MCF 10A (cell line): Measurements from ENCODE around the gene TRPV5. TPM values are rescaled to one million over a fixed set of nuclear protein-coding genes. Genes with fewer than 3 reads are reported as not detected.

Source experiments
- BruUV-seq: library from RNA; stranded (reverse); fragments of 400-500 nt; replicated peaks from 2 replicates; lab custom pipeline; 2021; lab: Mats Ljungman, UMichigan
- CTCF ChIA-PET: fragments of 300-600 bp; sonication (Branson Sonifier 250); formaldehyde crosslinking; extraction: SDS; loops from one replicate; lab custom pipeline; 2021; ENCODE audit warnings: antibody characterized with exemption, inconsistent platforms; lab: Yijun Ruan, JAX
- POLR2A ChIA-PET: fragments of 300-600, 350-650 bp; sonication (Branson Sonifier 250); formaldehyde crosslinking; extraction: SDS; loops from one replicate; lab custom pipeline; 2020; ENCODE audit warnings: antibody characterized with exemption, inconsistent platforms; lab: Yijun Ruan, JAX
- DNase-seq: peaks from one replicate; pipeline ENCODE4 v3.0.0-alpha.2; 2018; ENCODE audit not compliant: unreplicated experiment
- H3K27ac Mint-ChIP-seq: one replicate; pipeline ENCODE4 v1.8.0; 2022; ENCODE audit warnings: mild to moderate bottlenecking, low read depth, mixed read lengths; ENCODE audit not compliant: unreplicated experiment
- H3K27me3 Mint-ChIP-seq: one replicate; pipeline ENCODE4 v1.8.0; 2022; ENCODE audit warnings: mixed read lengths; ENCODE audit not compliant: insufficient read depth, unreplicated experiment
- H3K36me3 Mint-ChIP-seq: one replicate; pipeline ENCODE4 v1.8.0; 2022; ENCODE audit warnings: mild to moderate bottlenecking, moderate library complexity, mixed read lengths; ENCODE audit not compliant: insufficient read depth, unreplicated experiment
- H3K4me1 Mint-ChIP-seq: one replicate; pipeline ENCODE4 v1.8.0; 2022; ENCODE audit warnings: mixed read lengths; ENCODE audit not compliant: insufficient read depth, unreplicated experiment
- H3K4me3 Mint-ChIP-seq: one replicate; pipeline ENCODE4 v1.8.0; 2022; ENCODE audit warnings: mild to moderate bottlenecking, moderate library complexity, mixed read lengths; ENCODE audit not compliant: unreplicated experiment
- H3K9me3 Mint-ChIP-seq: one replicate; pipeline ENCODE4 v1.8.0; 2022; ENCODE audit warnings: mixed read lengths; ENCODE audit not compliant: unreplicated experiment
- intact Hi-C: fragments of 100-400 bp; cut with micrococcal nuclease; formaldehyde crosslinking; loops from 2 replicates; pipeline ENCODE4 v1.14.1; 2022
- total RNA-seq: library from RNA; stranded (reverse); gene quantifications from 2 replicates; pipeline ENCODE4 v1.2.3, GENCODE V29; 2022
- TF ChIP-seq, protein P1 (sequence below): fragments of 200-600 bp; IDR thresholded peaks from one replicate; pipeline ENCODE4 v1.8.0; 2022; ENCODE audit warnings: antibody characterized with exemption, mild to moderate bottlenecking; ENCODE audit not compliant: unreplicated experiment

Gene TRPV5
- total RNA-seq, 1 experiment from 2014 or later = not detected

- ChIA-PET CTCF (interaction anchor here (0.7 to 8.9 kb wide), 15 partner anchors 8 to 983 kb away, joined by 3 to 127 read pairs (median 7); no protein-coding TSS in a partner anchor), POLR2A (no interaction called here)
- intact Hi-C loops = no loop called here
- no TSS peak for BruUV-seq
- Mint-ChIP-seq H3K36me3 (no peaks in the 10 kb centered on the region), H3K9me3 (no peaks in the 10 kb centered on the region), H3K27me3 (peaks cover 75% of the 10 kb centered on the region), H3K4me1 (no peaks in the 10 kb centered on the region), H3K27ac (no peak overlapping the region), H3K4me3 (no peak overlapping the region)
- no peak for DNase-seq
- TF ChIP-seq, protein P1, sequence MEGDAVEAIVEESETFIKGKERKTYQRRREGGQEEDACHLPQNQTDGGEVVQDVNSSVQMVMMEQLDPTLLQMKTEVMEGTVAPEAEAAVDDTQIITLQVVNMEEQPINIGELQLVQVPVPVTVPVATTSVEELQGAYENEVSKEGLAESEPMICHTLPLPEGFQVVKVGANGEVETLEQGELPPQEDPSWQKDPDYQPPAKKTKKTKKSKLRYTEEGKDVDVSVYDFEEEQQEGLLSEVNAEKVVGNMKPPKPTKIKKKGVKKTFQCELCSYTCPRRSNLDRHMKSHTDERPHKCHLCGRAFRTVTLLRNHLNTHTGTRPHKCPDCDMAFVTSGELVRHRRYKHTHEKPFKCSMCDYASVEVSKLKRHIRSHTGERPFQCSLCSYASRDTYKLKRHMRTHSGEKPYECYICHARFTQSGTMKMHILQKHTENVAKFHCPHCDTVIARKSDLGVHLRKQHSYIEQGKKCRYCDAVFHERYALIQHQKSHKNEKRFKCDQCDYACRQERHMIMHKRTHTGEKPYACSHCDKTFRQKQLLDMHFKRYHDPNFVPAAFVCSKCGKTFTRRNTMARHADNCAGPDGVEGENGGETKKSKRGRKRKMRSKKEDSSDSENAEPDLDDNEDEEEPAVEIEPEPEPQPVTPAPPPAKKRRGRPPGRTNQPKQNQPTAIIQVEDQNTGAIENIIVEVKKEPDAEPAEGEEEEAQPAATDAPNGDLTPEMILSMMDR = no peak
These were observed 54.5 kb downstream of the TRPV5 start for GRCh38 chr7:142879060-142879459.

GRCh38 chr7:142878315-142878714 lies 55.2 kb downstream of the TRPV5 start:
- no peak for DNase-seq
- no peak overlapping the region for H3K27ac Mint-ChIP-seq
- no TSS peak for BruUV-seq
- POLR2A ChIA-PET = no interaction called here
- H3K9me3 Mint-ChIP-seq = no peaks in the 10 kb centered on the region
- intact Hi-C loops = no loop called here
- H3K27me3 Mint-ChIP-seq = peaks cover 72% of the 10 kb centered on the region
- H3K4me3 Mint-ChIP-seq = no peak overlapping the region
- H3K4me1 Mint-ChIP-seq = no peaks in the 10 kb centered on the region
- CTCF ChIA-PET = interaction anchor here (0.8 to 8.9 kb wide), 5 partner anchors 10 to 125 kb away, joined by 3 to 127 read pairs (median 7); no protein-coding TSS in a partner anchor
- TF ChIP-seq, protein P1 = no peak
- H3K36me3 Mint-ChIP-seq = no peaks in the 10 kb centered on the region

DNA sequence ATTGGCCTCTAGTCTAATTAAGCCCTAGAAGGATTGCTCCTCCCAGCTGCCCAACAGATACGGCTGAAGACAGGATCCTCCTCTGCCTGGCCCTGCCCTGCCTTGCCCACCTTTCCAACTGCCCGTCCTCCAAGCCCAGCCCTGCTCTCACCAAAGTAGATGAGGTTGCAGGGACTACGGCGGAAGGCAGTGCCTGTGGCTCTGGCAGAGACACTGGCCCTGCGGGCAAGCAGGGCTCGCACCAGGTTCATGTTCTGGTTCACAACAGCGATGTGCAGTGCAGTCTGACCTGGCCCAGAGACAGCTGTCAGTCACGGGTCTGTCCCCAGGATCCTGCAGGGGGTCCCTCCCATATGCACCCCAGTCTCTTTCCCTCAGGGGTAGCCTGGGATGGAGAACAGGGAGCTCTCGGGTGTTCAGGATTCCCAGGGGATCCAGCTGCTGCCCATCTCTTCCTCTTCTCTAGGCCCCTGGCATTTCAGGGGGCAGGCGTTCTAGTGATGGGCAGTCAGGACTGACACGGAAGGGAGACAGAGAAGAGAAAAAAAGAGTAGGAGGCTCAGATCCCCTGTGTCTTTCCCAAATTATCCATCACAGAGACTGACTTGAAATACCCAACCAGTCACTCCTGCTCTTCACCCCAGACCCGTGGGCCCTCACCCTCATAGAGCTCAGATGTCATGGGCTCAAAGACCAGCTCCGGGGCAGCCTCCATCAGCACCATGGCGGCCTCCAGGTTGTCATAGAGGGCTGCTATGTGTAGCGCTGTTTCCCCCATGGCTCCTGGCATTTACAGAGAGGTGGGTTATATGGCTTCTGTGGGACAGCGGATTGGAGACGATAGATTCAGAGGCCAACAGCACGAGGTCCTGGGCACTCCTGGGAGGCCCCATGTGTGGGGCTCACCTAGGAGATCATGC lies 56.3 kb downstream of the TRPV5 start:
- Mint-ChIP-seq H3K27ac (no peak overlapping the region), H3K9me3 (no peaks in the 10 kb centered on the region), H3K4me3 (no peak overlapping the region), H3K4me1 (no peaks in the 10 kb centered on the region), H3K36me3 (no peaks in the 10 kb centered on the region), H3K27me3 (peaks cover 62% of the 10 kb centered on the region)
- ChIA-PET POLR2A (interaction anchor here (0.6 kb wide), 2 partner anchors 18 to 29 kb away, joined by 3 read pairs; no protein-coding TSS in a partner anchor), CTCF (interaction anchor here (0.6 to 8.9 kb wide), 8 partner anchors 13 to 338 kb away, joined by 3 to 127 read pairs (median 4); no protein-coding TSS in a partner anchor)
- DNase-seq = no peak
- no TSS peak for BruUV-seq
- TF ChIP-seq, protein P1 = no peak
- intact Hi-C loops = no loop called here

DNA sequence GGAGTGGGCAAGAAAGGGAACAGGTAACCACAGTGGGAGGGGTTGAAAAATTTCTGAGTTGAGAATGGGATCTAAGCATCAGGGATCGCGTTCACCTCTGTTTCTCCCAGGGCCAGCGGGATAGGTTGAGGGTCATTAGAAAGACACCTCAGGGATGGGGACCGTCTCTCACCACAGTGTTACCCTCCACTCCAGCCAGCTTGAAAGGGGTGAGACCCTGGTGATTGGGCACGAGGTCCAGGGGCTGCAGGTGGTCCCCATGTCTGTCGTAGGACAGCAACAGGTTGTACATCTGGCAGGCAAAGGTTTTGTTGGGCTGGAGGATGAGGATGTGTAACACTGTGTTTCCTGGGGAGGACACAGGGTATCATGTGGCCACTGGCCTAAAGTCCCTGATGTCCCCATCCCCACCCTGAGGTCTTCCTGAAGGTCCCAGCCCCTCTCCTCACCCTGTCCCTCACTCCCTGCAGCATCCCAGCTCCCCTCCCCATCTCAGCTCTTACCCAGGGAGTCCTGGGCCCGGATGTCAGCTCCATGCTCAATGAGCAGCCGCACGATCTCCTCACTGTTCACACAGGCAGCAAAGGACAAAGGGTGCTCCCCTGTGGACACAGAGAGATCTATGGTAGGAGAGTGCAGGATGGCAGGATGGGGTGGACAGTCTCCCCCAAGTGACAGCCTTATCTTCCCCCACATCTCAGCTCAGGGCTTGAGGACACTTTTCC lies 57.1 kb downstream of the TRPV5 start:
- no TSS peak for BruUV-seq
- H3K27ac Mint-ChIP-seq = no peak overlapping the region
- TF ChIP-seq, protein P1 = no peak
- intact Hi-C loops = no loop called here
- CTCF ChIA-PET = interaction anchor here (0.6 to 8.9 kb wide), 5 partner anchors 12 to 339 kb away, joined by 4 to 127 read pairs (median 5); no protein-coding TSS in a partner anchor
- H3K9me3 Mint-ChIP-seq = no peaks in the 10 kb centered on the region
- no peak for DNase-seq
- POLR2A ChIA-PET = interaction anchor here (0.6 kb wide), 1 partner anchor 17 kb away, joined by 3 read pairs; no protein-coding TSS in a partner anchor
- no peaks in the 10 kb centered on the region for H3K36me3 Mint-ChIP-seq
- H3K4me3 Mint-ChIP-seq = no peak overlapping the region
- H3K27me3 Mint-ChIP-seq = peaks cover 53% of the 10 kb centered on the region
- H3K4me1 Mint-ChIP-seq = no peaks in the 10 kb centered on the region
